PFSK-1 (cell line): ENCODE data around the gene PDZD2.

Source experiments
- POLR2AphosphoS5 ChIP-seq: IDR thresholded peaks from 2 replicates; pipeline ENCODE4 v1.6.1; 2012; ENCODE audit warnings: low read depth, mild to moderate bottlenecking, control low read depth, low read length, moderate library complexity
- REST ChIP-seq, 2 experiments: IDR thresholded peaks; 2 replicates each; pipeline versions ENCODE4 v1.6.1 to v1.8.0; 2011 to 2012; ENCODE audit warnings: low read depth in 2 of 2, low read length in 2 of 2, control low read depth in 1 of 2, inconsistent platforms in 1 of 2, mild to moderate bottlenecking in 1 of 2, moderate library complexity in 1 of 2; ENCODE audit not compliant: insufficient read depth in 1 of 2
- TAF1 ChIP-seq: IDR thresholded peaks from 2 replicates; pipeline ENCODE4 v1.6.1; 2012; ENCODE audit warnings: low read length, control low read depth, borderline replicate concordance; ENCODE audit not compliant: insufficient read depth

- TF ChIP-seq TAF1 (no peak), REST (IDR thresholded peaks at IDR 0.05; ENCODE audit: insufficient read depth in 1 of 2, low read depth in 2 of 2, low read length in 2 of 2) (no peak), POLR2AphosphoS5 (no peak)
These were observed 430.5 kb downstream of the PDZD2 start for GRCh38 chr5:32069396-32069795.
